Loucy (cell line): ENCODE data around the gene TMEM200A.

ENCODE experiments used
- H2AFZ ChIP-seq: fragments of 200-600 bp; sonication (generic); 2 replicates; pipeline ENCODE4 v1.6.0; 2016; ENCODE audit warnings: antibody characterized with exemption, mild to moderate bottlenecking, low read length, moderate library complexity
- H3F3A ChIP-seq: fragments of 200-600 bp; 2 replicates; pipeline ENCODE4 v1.6.0; 2016; ENCODE audit warnings: antibody characterized with exemption, low read depth, mild to moderate bottlenecking
- H3K27me3 ChIP-seq: fragments of 200-600 bp; sonication (generic); 2 replicates; pipeline ENCODE4 v1.6.1; 2014; ENCODE audit warnings: low read length, mild to moderate bottlenecking; ENCODE audit not compliant: insufficient read depth, poor library complexity, severe bottlenecking
- H3K36me3 ChIP-seq: fragments of 200-600 bp; sonication (generic); 2 replicates; pipeline ENCODE4 v1.6.1; 2016; ENCODE audit warnings: low read length; ENCODE audit not compliant: insufficient read depth
- H3K4me1 ChIP-seq: fragments of 200-600 bp; sonication (generic); 2 replicates; pipeline ENCODE4 v1.5.1; 2014; ENCODE audit warnings: low read length, mild to moderate bottlenecking; ENCODE audit not compliant: insufficient read depth, poor library complexity, severe bottlenecking
- H3K4me2 ChIP-seq: fragments of 200-600 bp; sonication (generic); 2 replicates; pipeline ENCODE4 v1.6.0; 2014; ENCODE audit warnings: antibody characterized with exemption, low read length, low read depth, mild to moderate bottlenecking; ENCODE audit not compliant: poor library complexity, severe bottlenecking
- H3K4me3 ChIP-seq: fragments of 200-600 bp; sonication (generic); 2 replicates; pipeline ENCODE4 v1.5.1; 2014; ENCODE audit warnings: low read length, mild to moderate bottlenecking, mixed read lengths; ENCODE audit not compliant: poor library complexity, severe bottlenecking
- H3K79me2 ChIP-seq: fragments of 200-600 bp; sonication (generic); 2 replicates; pipeline ENCODE4 v1.6.1; 2014; ENCODE audit warnings: low read length; ENCODE audit not compliant: insufficient read depth
- H3K9ac ChIP-seq: fragments of 200-600 bp; sonication (generic); 2 replicates; pipeline ENCODE4 v1.6.0; 2014; ENCODE audit warnings: mild to moderate bottlenecking, low read depth, low read length, moderate library complexity; ENCODE audit not compliant: poor library complexity, severe bottlenecking
- H3K9me2 ChIP-seq: fragments of 200-600 bp; sonication (generic); replicated peaks from 2 replicates; pipeline ENCODE4 v1.6.1; 2016; ENCODE audit warnings: low read depth, low read length, mixed read lengths
- H3K9me3 ChIP-seq: fragments of 200-600 bp; sonication (generic); 2 replicates; pipeline ENCODE4 v1.6.1; 2014; ENCODE audit warnings: mild to moderate bottlenecking, antibody characterized with exemption, low read length, low read depth; ENCODE audit not compliant: insufficient read depth
- H4K20me1 ChIP-seq: fragments of 200-600 bp; sonication (generic); 2 replicates; pipeline ENCODE4 v1.6.0; 2014; ENCODE audit warnings: antibody characterized with exemption, low read length, mild to moderate bottlenecking; ENCODE audit not compliant: insufficient read depth, poor library complexity, severe bottlenecking
- CTCF ChIP-seq: fragments of 200-600 bp; sonication (generic); conservative IDR thresholded peaks from 2 replicates; pipeline ENCODE4 v1.5.1; 2014; ENCODE audit warnings: mild to moderate bottlenecking, antibody characterized with exemption, low read length
- EZH2phosphoT487 ChIP-seq: fragments of 200-600 bp; IDR thresholded peaks from 2 replicates; pipeline ENCODE4 v1.6.1; 2018; ENCODE audit warnings: antibody characterized with exemption, mild to moderate bottlenecking, moderate library complexity, borderline replicate concordance

TMEM200A gene

GRCh38 chr6:130366107-130367005 is 539 bp downstream of the TMEM200A start:
- Histone ChIP-seq H3K27me3 (no peaks in the 10 kb centered on the region), H3K9me2 (no peaks in the 10 kb centered on the region), H3K36me3 (no peaks in the 10 kb centered on the region), H3K9me3 (no peaks in the 10 kb centered on the region), H3F3A (no peaks in the 10 kb centered on the region), H2AFZ (no peak overlapping the region), H3K4me1 (no peaks in the 10 kb centered on the region), H4K20me1 (no peaks in the 10 kb centered on the region), H3K79me2 (no peaks in the 10 kb centered on the region), H3K4me3 (no peak overlapping the region), H3K4me2 (no peak overlapping the region), H3K9ac (no peak overlapping the region)
- TF ChIP-seq EZH2phosphoT487, result no peak
- no peak for TF ChIP-seq CTCF

GRCh38 chr6:130367767-130368166 is 1.9 kb downstream of the TMEM200A start:
- H3K36me3 ChIP-seq, result no peaks in the 10 kb centered on the region
- no peaks in the 10 kb centered on the region for H3F3A ChIP-seq
- TF ChIP-seq EZH2phosphoT487 (no peak), CTCF (no peak)
- H4K20me1 ChIP-seq, result no peaks in the 10 kb centered on the region
- H3K79me2 ChIP-seq, result no peaks in the 10 kb centered on the region
- H3K27me3 ChIP-seq, result no peaks in the 10 kb centered on the region
- H3K9me2 ChIP-seq, result no peaks in the 10 kb centered on the region
- no peaks in the 10 kb centered on the region for H3K9me3 ChIP-seq
- H3K4me2 ChIP-seq, result no peak overlapping the region
- no peak overlapping the region for H3K9ac ChIP-seq
- H2AFZ ChIP-seq, result no peak overlapping the region
- H3K4me1 ChIP-seq, result no peaks in the 10 kb centered on the region
- no peak overlapping the region for H3K4me3 ChIP-seq

- Histone ChIP-seq H4K20me1 (no peaks in the 10 kb centered on the region), H3F3A (no peaks in the 10 kb centered on the region), H3K9ac (no peak overlapping the region), H2AFZ (no peak overlapping the region), H3K79me2 (no peaks in the 10 kb centered on the region), H3K4me1 (no peaks in the 10 kb centered on the region), H3K9me3 (no peaks in the 10 kb centered on the region), H3K36me3 (no peaks in the 10 kb centered on the region), H3K4me3 (no peak overlapping the region), H3K9me2 (no peaks in the 10 kb centered on the region), H3K4me2 (no peak overlapping the region), H3K27me3 (no peaks in the 10 kb centered on the region)
- no peak for TF ChIP-seq EZH2phosphoT487
- TF ChIP-seq CTCF, result no peak
Observed at GRCh38 chr6:130368576-130368975, 2.8 kb downstream of the TMEM200A start.
